ENCODE data around the gene TNNT2.

- no peak for TF ChIP-seq CTCF (IDR thresholded peaks at IDR 0.05; ENCODE audit: low read depth, low read length)
- TF ChIP-seq MAX (IDR thresholded peaks at IDR 0.05; ENCODE audit: low read depth, low read length), result no peak
- no peak for TF ChIP-seq POLR2A (IDR thresholded peaks at IDR 0.05; ENCODE audit: extremely low read depth, insufficient read length)
These were observed 17.6 kb downstream of the TNNT2 start for GRCh38 chr1:201359873-201360210.

Data from NB4 (cell line).